Activated T-helper 17 cell treated with anti-CD3 and anti-CD28 coated beads, Interleukin-2, amount 50 U/mL, for 72 hours (primary cell): Measurements from ENCODE around the gene MIA3. TPM values are rescaled to one million over a fixed set of nuclear protein-coding genes. Genes with fewer than 3 reads are reported as not detected.
"Not testable (repeated sequence)": the region's sequence is repeated elsewhere in the genome, so short reads cannot be mapped to it uniquely, and the experiment has no call there.

Experiments used
- ATAC-seq: fragments of 150-1000 bp; cut with Tn5 transposase; replicated peaks from 2 replicates; pipeline ENCODE4 v1.10.0; 2021; ENCODE audit warnings: mild to moderate bottlenecking, moderate library complexity
- H3K27ac Mint-ChIP-seq: one replicate; pipeline ENCODE4 v1.8.0; 2022; ENCODE audit warnings: mixed read lengths
- H3K27me3 Mint-ChIP-seq: one replicate; pipeline ENCODE4 v1.8.0; 2022; ENCODE audit warnings: mixed read lengths
- H3K36me3 Mint-ChIP-seq: one replicate; pipeline ENCODE4 v1.8.0; 2022; ENCODE audit warnings: low read depth, mild to moderate bottlenecking, mixed read lengths
- H3K4me1 Mint-ChIP-seq: one replicate; pipeline ENCODE4 v1.8.0; 2022; ENCODE audit warnings: mixed read lengths
- H3K4me3 Mint-ChIP-seq: one replicate; pipeline ENCODE4 v1.8.0; 2022; ENCODE audit warnings: mild to moderate bottlenecking, mixed read lengths
- H3K9me3 Mint-ChIP-seq: one replicate; pipeline ENCODE4 v1.8.0; 2022; ENCODE audit warnings: mixed read lengths
- total RNA-seq, 2 donors: library from RNA; stranded (reverse); gene quantifications; one replicate each; pipeline ENCODE4 v1.2.3, GENCODE V29; 2022

Gene MIA3
- total RNA-seq, 2 donors from 2014 or later = 31.2 to 32.8 TPM

GRCh38 chr1:222601257-222601656 is 16.6 kb upstream of the MIA3 start:
- Mint-ChIP-seq H3K4me1 (no peaks in the 10 kb centered on the region), H3K27ac (no peak overlapping the region), H3K36me3 (no peaks in the 10 kb centered on the region), H3K4me3 (no peak overlapping the region), H3K27me3 (peaks cover 3% of the 10 kb centered on the region), H3K9me3 (no peaks in the 10 kb centered on the region)
- no peak for ATAC-seq

- ATAC-seq = no peak
- Mint-ChIP-seq H3K4me3 (no peak overlapping the region), H3K4me1 (no peaks in the 10 kb centered on the region), H3K27me3 (peaks cover 6% of the 10 kb centered on the region), H3K9me3 (no peaks in the 10 kb centered on the region), H3K36me3 (no peaks in the 10 kb centered on the region), H3K27ac (no peak overlapping the region)
Measured at GRCh38 chr1:222606757-222607156, 11.1 kb upstream of the MIA3 start.

- H3K4me3 Mint-ChIP-seq, ATAC-seq, H3K9me3 Mint-ChIP-seq: not testable (repeated sequence)
Measured at GRCh38 chr1:222609111-222609510, 8.8 kb upstream of the MIA3 start.

GRCh38 chr1:222610728-222611127 is 7.2 kb upstream of the MIA3 start:
- H3K9me3 Mint-ChIP-seq = no peaks in the 10 kb centered on the region
- H3K27me3 Mint-ChIP-seq = peaks cover 21% of the 10 kb centered on the region
- H3K4me3 Mint-ChIP-seq = no peak overlapping the region
- H3K27ac Mint-ChIP-seq = no peak overlapping the region
- ATAC-seq = no peak
- H3K4me1 Mint-ChIP-seq = no peaks in the 10 kb centered on the region
- H3K36me3 Mint-ChIP-seq = no peaks in the 10 kb centered on the region

More at GRCh38 chr1:222609111-222609510, 8.8 kb upstream of the MIA3 start:
- H3K27me3 Mint-ChIP-seq = peaks cover 11% of the 10 kb centered on the region
- not testable (repeated sequence) for H3K27ac Mint-ChIP-seq, H3K4me1 Mint-ChIP-seq, H3K36me3 Mint-ChIP-seq

GRCh38 chr1:222613627-222614026 is 4.3 kb upstream of the MIA3 start:
- H3K27me3 Mint-ChIP-seq = peaks cover 21% of the 10 kb centered on the region
- peaks cover 5% of the 10 kb centered on the region for H3K36me3 Mint-ChIP-seq
- no peak overlapping the region for H3K4me3 Mint-ChIP-seq
- no peak for ATAC-seq
- H3K9me3 Mint-ChIP-seq = no peaks in the 10 kb centered on the region
- no peak overlapping the region for H3K27ac Mint-ChIP-seq
- no peaks in the 10 kb centered on the region for H3K4me1 Mint-ChIP-seq

GRCh38 chr1:222616525-222616924 is 1.4 kb upstream of the MIA3 start:
- H3K4me3 Mint-ChIP-seq = peak overlapping the region; percentile 82
- peaks cover 15% of the 10 kb centered on the region for H3K27me3 Mint-ChIP-seq
- H3K9me3 Mint-ChIP-seq = no peaks in the 10 kb centered on the region
- ATAC-seq = no peak
- H3K27ac Mint-ChIP-seq = no peak overlapping the region
- H3K4me1 Mint-ChIP-seq = peaks cover 19% of the 10 kb centered on the region
- peaks cover 14% of the 10 kb centered on the region for H3K36me3 Mint-ChIP-seq

GRCh38 chr1:222617367-222617951 is 438 bp upstream of the MIA3 start:
- no peaks in the 10 kb centered on the region for H3K9me3 Mint-ChIP-seq
- H3K36me3 Mint-ChIP-seq = peaks cover 22% of the 10 kb centered on the region
- ATAC-seq = peak; percentile 94
- peaks cover 15% of the 10 kb centered on the region for H3K27me3 Mint-ChIP-seq
- peak overlapping the region; percentile 88 for H3K27ac Mint-ChIP-seq
- H3K4me1 Mint-ChIP-seq = peaks cover 19% of the 10 kb centered on the region
- H3K4me3 Mint-ChIP-seq = peak overlapping the region; percentile 82

- H3K4me1 Mint-ChIP-seq = peaks cover 19% of the 10 kb centered on the region
- H3K27ac Mint-ChIP-seq = peak overlapping the region; percentile 40
- peak overlapping the region; percentile 82 for H3K4me3 Mint-ChIP-seq
- peaks cover 38% of the 10 kb centered on the region for H3K36me3 Mint-ChIP-seq
- H3K9me3 Mint-ChIP-seq = no peaks in the 10 kb centered on the region
- ATAC-seq = no peak
- H3K27me3 Mint-ChIP-seq = peaks cover 11% of the 10 kb centered on the region
Measured at GRCh38 chr1:222618880-222619596, 1.1 kb downstream of the MIA3 start.

- Mint-ChIP-seq H3K27ac (no peak overlapping the region), H3K4me3 (peak overlapping the region; percentile 82), H3K27me3 (peaks cover under 1% of the 10 kb centered on the region), H3K36me3 (peaks cover 52% of the 10 kb centered on the region), H3K4me1 (peaks cover 19% of the 10 kb centered on the region), H3K9me3 (no peaks in the 10 kb centered on the region)
- peak; percentile 15 for ATAC-seq
Measured at GRCh38 chr1:222620566-222620965, 2.7 kb downstream of the MIA3 start.

- Mint-ChIP-seq H3K27ac (no peak overlapping the region), H3K9me3 (no peaks in the 10 kb centered on the region)
Measured at GRCh38 chr1:222622765-222623164, 4.9 kb downstream of the MIA3 start.

GRCh38 chr1:222623458-222623857 is 5.6 kb downstream of the MIA3 start:
- peaks cover 19% of the 10 kb centered on the region for H3K4me1 Mint-ChIP-seq
- H3K27me3 Mint-ChIP-seq = no peaks in the 10 kb centered on the region
- H3K27ac Mint-ChIP-seq = no peak overlapping the region
- H3K9me3 Mint-ChIP-seq = no peaks in the 10 kb centered on the region
- peaks cover 76% of the 10 kb centered on the region for H3K36me3 Mint-ChIP-seq
- ATAC-seq = no peak
- H3K4me3 Mint-ChIP-seq = no peak overlapping the region

More at GRCh38 chr1:222622765-222623164, 4.9 kb downstream of the MIA3 start:
- H3K4me3 Mint-ChIP-seq = no peak overlapping the region
- peaks cover 19% of the 10 kb centered on the region for H3K4me1 Mint-ChIP-seq
- no peaks in the 10 kb centered on the region for H3K27me3 Mint-ChIP-seq
- ATAC-seq = no peak
- H3K36me3 Mint-ChIP-seq = peaks cover 69% of the 10 kb centered on the region

GRCh38 chr1:222624214-222624613 is 6.3 kb downstream of the MIA3 start:
- no peak overlapping the region for H3K4me3 Mint-ChIP-seq
- H3K36me3 Mint-ChIP-seq = peaks cover 84% of the 10 kb centered on the region
- H3K9me3 Mint-ChIP-seq = no peaks in the 10 kb centered on the region
- H3K27me3 Mint-ChIP-seq = no peaks in the 10 kb centered on the region
- peaks cover 15% of the 10 kb centered on the region for H3K4me1 Mint-ChIP-seq
- no peak overlapping the region for H3K27ac Mint-ChIP-seq
- no peak for ATAC-seq

- no peaks in the 10 kb centered on the region for H3K27me3 Mint-ChIP-seq
- peaks cover 88% of the 10 kb centered on the region for H3K36me3 Mint-ChIP-seq
- no peak overlapping the region for H3K4me3 Mint-ChIP-seq
- H3K27ac Mint-ChIP-seq = no peak overlapping the region
- H3K9me3 Mint-ChIP-seq = no peaks in the 10 kb centered on the region
- ATAC-seq = no peak
- no peaks in the 10 kb centered on the region for H3K4me1 Mint-ChIP-seq
Measured at GRCh38 chr1:222627232-222627631, 9.3 kb downstream of the MIA3 start.

GRCh38 chr1:222629921-222630535 is 12.1 kb downstream of the MIA3 start:
- Mint-ChIP-seq H3K36me3 (peaks cover 86% of the 10 kb centered on the region), H3K27me3 (no peaks in the 10 kb centered on the region), H3K27ac (no peak overlapping the region), H3K4me1 (peaks cover 6% of the 10 kb centered on the region), H3K4me3 (no peak overlapping the region), H3K9me3 (no peaks in the 10 kb centered on the region)
- ATAC-seq = no peak
